Ishikawa (cell line): ENCODE results near the gene FADS1.

ENCODE experiments used
- EGR1 ChIP-seq: IDR thresholded peaks from 2 replicates; pipeline ENCODE4 v1.6.1; 2012
- FOXM1 ChIP-seq: IDR thresholded peaks from 2 replicates; pipeline ENCODE4 v1.6.1; 2012; ENCODE audit warnings: low read depth, borderline replicate concordance
- TAF1 ChIP-seq: IDR thresholded peaks from 2 replicates; pipeline ENCODE4 v1.6.1; 2012; ENCODE audit warnings: low read depth, mild to moderate bottlenecking
- TF ChIP-seq, protein P1 (sequence below): IDR thresholded peaks from 2 replicates; pipeline ENCODE4 v1.6.1; 2012; ENCODE audit warnings: low read depth, mild to moderate bottlenecking
- TF ChIP-seq, protein P2 (sequence below): IDR thresholded peaks from 2 replicates; pipeline ENCODE4 v1.6.1; 2012

DNA sequence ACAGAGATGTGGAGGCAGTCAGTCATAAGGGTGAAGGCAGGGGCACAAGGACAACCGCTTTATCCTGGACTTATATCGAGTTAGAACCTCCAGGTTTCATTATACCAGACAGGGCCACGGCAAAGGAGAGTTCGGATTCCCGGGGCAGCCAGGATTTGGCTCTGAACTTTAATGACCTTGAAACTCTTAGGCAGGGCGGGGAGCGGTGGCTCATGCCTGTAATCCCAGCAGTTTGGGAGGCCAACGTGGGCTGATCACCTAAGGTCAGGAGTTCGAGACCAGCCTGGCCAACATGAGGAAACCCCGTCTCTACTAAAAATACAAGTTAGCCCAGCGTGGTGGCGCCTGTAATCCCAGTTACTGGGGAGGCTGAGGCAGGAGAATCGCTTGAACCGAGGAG, 65.4 kb downstream of the FADS1 start:
- TF ChIP-seq, protein P1, sequence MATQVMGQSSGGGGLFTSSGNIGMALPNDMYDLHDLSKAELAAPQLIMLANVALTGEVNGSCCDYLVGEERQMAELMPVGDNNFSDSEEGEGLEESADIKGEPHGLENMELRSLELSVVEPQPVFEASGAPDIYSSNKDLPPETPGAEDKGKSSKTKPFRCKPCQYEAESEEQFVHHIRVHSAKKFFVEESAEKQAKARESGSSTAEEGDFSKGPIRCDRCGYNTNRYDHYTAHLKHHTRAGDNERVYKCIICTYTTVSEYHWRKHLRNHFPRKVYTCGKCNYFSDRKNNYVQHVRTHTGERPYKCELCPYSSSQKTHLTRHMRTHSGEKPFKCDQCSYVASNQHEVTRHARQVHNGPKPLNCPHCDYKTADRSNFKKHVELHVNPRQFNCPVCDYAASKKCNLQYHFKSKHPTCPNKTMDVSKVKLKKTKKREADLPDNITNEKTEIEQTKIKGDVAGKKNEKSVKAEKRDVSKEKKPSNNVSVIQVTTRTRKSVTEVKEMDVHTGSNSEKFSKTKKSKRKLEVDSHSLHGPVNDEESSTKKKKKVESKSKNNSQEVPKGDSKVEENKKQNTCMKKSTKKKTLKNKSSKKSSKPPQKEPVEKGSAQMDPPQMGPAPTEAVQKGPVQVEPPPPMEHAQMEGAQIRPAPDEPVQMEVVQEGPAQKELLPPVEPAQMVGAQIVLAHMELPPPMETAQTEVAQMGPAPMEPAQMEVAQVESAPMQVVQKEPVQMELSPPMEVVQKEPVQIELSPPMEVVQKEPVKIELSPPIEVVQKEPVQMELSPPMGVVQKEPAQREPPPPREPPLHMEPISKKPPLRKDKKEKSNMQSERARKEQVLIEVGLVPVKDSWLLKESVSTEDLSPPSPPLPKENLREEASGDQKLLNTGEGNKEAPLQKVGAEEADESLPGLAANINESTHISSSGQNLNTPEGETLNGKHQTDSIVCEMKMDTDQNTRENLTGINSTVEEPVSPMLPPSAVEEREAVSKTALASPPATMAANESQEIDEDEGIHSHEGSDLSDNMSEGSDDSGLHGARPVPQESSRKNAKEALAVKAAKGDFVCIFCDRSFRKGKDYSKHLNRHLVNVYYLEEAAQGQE, result no peak
- no peak for TF ChIP-seq TAF1
- no peak for TF ChIP-seq FOXM1
- TF ChIP-seq, protein P2, sequence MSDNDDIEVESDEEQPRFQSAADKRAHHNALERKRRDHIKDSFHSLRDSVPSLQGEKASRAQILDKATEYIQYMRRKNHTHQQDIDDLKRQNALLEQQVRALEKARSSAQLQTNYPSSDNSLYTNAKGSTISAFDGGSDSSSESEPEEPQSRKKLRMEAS, result no peak
- no peak for TF ChIP-seq EGR1
